Liver (tissue), 9 donors: ENCODE data around the gene IRF6. TPM values are rescaled to one million over a fixed set of nuclear protein-coding genes. Genes with fewer than 3 reads are reported as not detected.

Experiments
- DNase-seq: peaks from one replicate; pipeline ENCODE4 v3.0.0-alpha.2; 2017; ENCODE audit warnings: low spot score
- H3K27ac ChIP-seq, 2 donors: one replicate each; pipeline ENCODE4 v1.7.0; 2013; ENCODE audit warnings: inconsistent platforms in 2 of 2, low read length in 2 of 2, control low read depth in 1 of 2, low read depth in 1 of 2, mild to moderate bottlenecking in 1 of 2
- H3K27me3 ChIP-seq, 4 donors: one replicate each; pipeline versions ENCODE4 v1.6.1 to v1.7.0; 2013; ENCODE audit warnings: low read length in 3 of 4, inconsistent platforms in 1 of 4, mild to moderate bottlenecking in 1 of 4, moderate library complexity in 1 of 4; ENCODE audit not compliant: control insufficient read depth in 4 of 4, insufficient read depth in 4 of 4
- H3K36me3 ChIP-seq, 4 donors: one replicate each; pipeline versions ENCODE4 v1.6.1 to v1.7.0; 2013; ENCODE audit warnings: low read length in 3 of 4, mild to moderate bottlenecking in 3 of 4, low read depth in 1 of 4, moderate library complexity in 1 of 4; ENCODE audit not compliant: control insufficient read depth in 4 of 4, insufficient read depth in 3 of 4
- H3K4me1 ChIP-seq, 4 donors: one replicate each; pipeline versions ENCODE4 v1.6.1 to v1.7.0; 2013; ENCODE audit warnings: low read length in 3 of 4, mild to moderate bottlenecking in 3 of 4, moderate library complexity in 1 of 4; ENCODE audit not compliant: control insufficient read depth in 4 of 4, insufficient read depth in 4 of 4
- H3K4me3 ChIP-seq, 3 donors: one replicate each; pipeline versions ENCODE4 v1.6.1 to v1.7.0; 2013; ENCODE audit warnings: low read length in 3 of 3, control low read depth in 1 of 3, low read depth in 1 of 3, mild to moderate bottlenecking in 1 of 3
- H3K9ac ChIP-seq, 2 donors: one replicate each; pipeline ENCODE4 v1.7.0; 2013; ENCODE audit warnings: low read length in 2 of 2, mild to moderate bottlenecking in 2 of 2, moderate library complexity in 2 of 2, control low read depth in 1 of 2, low read depth in 1 of 2
- H3K9me3 ChIP-seq, 4 donors: one replicate each; pipeline versions ENCODE4 v1.6.1 to v1.7.0; 2013; ENCODE audit warnings: low read length in 3 of 4; ENCODE audit not compliant: control insufficient read depth in 4 of 4
- FOXA1 ChIP-seq: IDR thresholded peaks from 2 replicates; pipeline ENCODE4 v1.6.1; 2016; ENCODE audit warnings: antibody characterized with exemption
- FOXA2 ChIP-seq: IDR thresholded peaks from 2 replicates; pipeline ENCODE4 v1.6.1; 2016; ENCODE audit warnings: antibody characterized with exemption
- GABPA ChIP-seq, 2 donors: IDR thresholded peaks in 1 of 2; conservative IDR thresholded peaks in 1 of 2; 2 replicates each; pipeline ENCODE4 v1.6.1; 2016; ENCODE audit warnings: antibody characterized with exemption in 2 of 2, mild to moderate bottlenecking in 1 of 2, moderate library complexity in 1 of 2
- HNF4A ChIP-seq, 2 donors: conservative IDR thresholded peaks; 2 replicates each; pipeline ENCODE4 v1.6.1; 2016; ENCODE audit warnings: antibody characterized with exemption in 2 of 2, mild to moderate bottlenecking in 2 of 2
- HNF4G ChIP-seq: IDR thresholded peaks from 2 replicates; pipeline ENCODE4 v1.6.1; 2016; ENCODE audit warnings: antibody characterized with exemption
- JUND ChIP-seq, 2 donors: IDR thresholded peaks; 2 replicates each; pipeline ENCODE4 v1.6.1; 2016; ENCODE audit warnings: antibody characterized with exemption in 2 of 2
- MAX ChIP-seq: IDR thresholded peaks from 2 replicates; pipeline ENCODE4 v1.6.1; 2016; ENCODE audit warnings: antibody characterized with exemption
- NR2F2 ChIP-seq: IDR thresholded peaks from 2 replicates; pipeline ENCODE4 v1.6.1; 2016; ENCODE audit warnings: antibody characterized with exemption
- RAD21 ChIP-seq, 2 donors: IDR thresholded peaks; 2 replicates each; pipeline ENCODE4 v1.6.1; 2016; ENCODE audit warnings: antibody characterized with exemption in 2 of 2, mild to moderate bottlenecking in 2 of 2
- REST ChIP-seq: IDR thresholded peaks from 2 replicates; pipeline ENCODE4 v1.6.1; 2016; ENCODE audit warnings: antibody characterized with exemption, mild to moderate bottlenecking
- SP1 ChIP-seq: IDR thresholded peaks from 2 replicates; pipeline ENCODE4 v1.6.1; 2018; ENCODE audit warnings: antibody characterized with exemption, mild to moderate bottlenecking
- TAF1 ChIP-seq: conservative IDR thresholded peaks from 2 replicates; pipeline ENCODE4 v1.6.1; 2016; ENCODE audit warnings: antibody characterized with exemption, mild to moderate bottlenecking
- YY1 ChIP-seq: IDR thresholded peaks from 2 replicates; pipeline ENCODE4 v1.6.1; 2016; ENCODE audit warnings: antibody characterized with exemption, mild to moderate bottlenecking
- ZBTB33 ChIP-seq: IDR thresholded peaks from 2 replicates; pipeline ENCODE4 v1.6.1; 2016; ENCODE audit warnings: antibody characterized with exemption
- WGBS: extraction: QIAGEN DNeasy Blood & Tissue Kit; methylation state at CpG from one replicate; pipeline ENCODE4 v1.1.7; 2013; 5-methylcytosine and 5-hydroxymethylcytosine counted together
- polyA plus RNA-seq, 2 donors: library from polyadenylated mRNA; stranded (reverse) in 1 of 2; unstranded in 1 of 2; fragments of 200-250 nt in 1 of 2; fragments of >200 nt in 1 of 2; fragmentation: Nextera tagmentation in 1 of 2; extraction: Ambion mirVana in 1 of 2; gene quantifications; one replicate each; pipeline versions ENCODE4 v1.2.1 to v1.2.3, GENCODE V29; 2013 to 2015
- total RNA-seq, 2 donors: library from RNA; depleted of rRNA; stranded (reverse); fragments of >200 nt; gene quantifications; one replicate each; pipeline ENCODE4 v1.2.3, GENCODE V29; 2014
- TF ChIP-seq, protein P1 (sequence below): fragments of 150-350 bp; IDR thresholded peaks from 2 replicates; pipeline ENCODE4 v1.5.1; 2017; ENCODE audit warnings: improper control_type of control experiment, low read depth, low read length; ENCODE audit not compliant: missing input control
- donor health status: healthy.
- donor health status: healthy.
- donor health status: healthy.
- donor health status: healthy.
- donor health status: healthy.

The IRF6 gene
- total and polyA plus RNA-seq, 4 donors, result 0.51 to 29.3 (median 14.3) TPM

GRCh38 chr1:209748620-209749019 lies 57.3 kb downstream of the IRF6 start:
- TF ChIP-seq TAF1 (no peak), MAX (no peak), YY1 (no peak), JUND (IDR thresholded peaks at IDR 0.05) (no peak), FOXA2 (no peak), GABPA (IDR thresholded peaks at IDR 0.05 in 1 of 2, conservative IDR thresholded peaks at IDR 0.05 in 1 of 2) (no peak), SP1 (no peak), FOXA1 (no peak), RAD21 (IDR thresholded peaks at IDR 0.05) (no peak), REST (no peak)
- TF ChIP-seq, protein P1, sequence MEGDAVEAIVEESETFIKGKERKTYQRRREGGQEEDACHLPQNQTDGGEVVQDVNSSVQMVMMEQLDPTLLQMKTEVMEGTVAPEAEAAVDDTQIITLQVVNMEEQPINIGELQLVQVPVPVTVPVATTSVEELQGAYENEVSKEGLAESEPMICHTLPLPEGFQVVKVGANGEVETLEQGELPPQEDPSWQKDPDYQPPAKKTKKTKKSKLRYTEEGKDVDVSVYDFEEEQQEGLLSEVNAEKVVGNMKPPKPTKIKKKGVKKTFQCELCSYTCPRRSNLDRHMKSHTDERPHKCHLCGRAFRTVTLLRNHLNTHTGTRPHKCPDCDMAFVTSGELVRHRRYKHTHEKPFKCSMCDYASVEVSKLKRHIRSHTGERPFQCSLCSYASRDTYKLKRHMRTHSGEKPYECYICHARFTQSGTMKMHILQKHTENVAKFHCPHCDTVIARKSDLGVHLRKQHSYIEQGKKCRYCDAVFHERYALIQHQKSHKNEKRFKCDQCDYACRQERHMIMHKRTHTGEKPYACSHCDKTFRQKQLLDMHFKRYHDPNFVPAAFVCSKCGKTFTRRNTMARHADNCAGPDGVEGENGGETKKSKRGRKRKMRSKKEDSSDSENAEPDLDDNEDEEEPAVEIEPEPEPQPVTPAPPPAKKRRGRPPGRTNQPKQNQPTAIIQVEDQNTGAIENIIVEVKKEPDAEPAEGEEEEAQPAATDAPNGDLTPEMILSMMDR, result no peak
- Histone ChIP-seq H3K4me3 (no peak overlapping the region), H3K9ac (no peak overlapping the region), H3K4me1 (peaks cover 3 to 13% (median 9%) of the 10 kb centered on the region in 4 donors), H3K27ac (peak overlapping the region in 1 of 2 donors; percentile 80), H3K27me3 (no peaks in the 10 kb centered on the region), H3K9me3 (no peaks in the 10 kb centered on the region), H3K36me3 (no peaks in the 10 kb centered on the region)
- DNase-seq, result no peak
- 83% methylated on average over 4 of the region's 4 CpGs for whole genome bisulfite sequencing

DNA sequence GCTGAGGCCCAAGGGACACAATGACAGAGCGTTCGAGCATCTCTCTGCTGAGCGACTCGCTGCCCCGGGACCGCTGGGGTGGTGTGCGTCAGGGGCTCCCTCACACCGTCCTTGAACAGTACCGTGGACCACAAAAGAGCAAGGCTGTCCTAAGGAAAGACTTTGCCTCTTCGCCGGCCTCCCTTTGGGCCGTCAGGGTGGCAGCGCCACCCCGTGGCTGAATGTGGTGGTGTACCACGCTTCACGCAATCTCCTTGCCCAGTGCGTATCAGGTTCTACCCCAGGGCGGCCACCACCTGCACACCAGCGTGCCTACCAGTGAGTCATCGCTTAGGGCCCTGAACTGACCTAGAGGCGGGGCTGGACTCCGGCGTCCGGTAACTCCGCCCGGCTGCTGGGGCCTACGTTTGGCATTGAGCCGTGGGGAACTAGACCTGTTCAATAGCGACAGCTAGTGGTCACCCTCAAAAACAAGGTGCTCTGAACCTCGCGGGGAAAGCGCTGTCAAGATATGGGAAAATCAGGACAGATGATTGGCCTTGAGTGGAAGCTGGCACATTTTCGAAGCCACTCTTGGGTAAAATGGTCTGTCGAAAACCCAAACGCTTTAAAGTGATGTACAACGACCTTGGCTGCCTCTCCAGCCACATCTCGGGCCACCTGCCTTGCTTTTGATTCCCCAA lies 58.2 kb downstream of the IRF6 start:
- Histone ChIP-seq H3K27me3 (no peaks in the 10 kb centered on the region), H3K9ac (peak overlapping the region; percentile 57 to 84), H3K4me1 (peaks cover 3 to 22% (median 16%) of the 10 kb centered on the region in 4 donors), H3K27ac (peak overlapping the region; percentile 70 to 80), H3K4me3 (peak overlapping the region in 1 of 3 donors; percentile 7), H3K9me3 (no peaks in the 10 kb centered on the region), H3K36me3 (no peaks in the 10 kb centered on the region)
- 9% methylated on average over 37 of the region's 37 CpGs for WGBS
- DNase-seq, result peak; percentile 82
- TF ChIP-seq, protein P1, result peak; percentile 84
- TF ChIP-seq RAD21 (IDR thresholded peaks at IDR 0.05) (peak; percentile 97), NR2F2 (peak; percentile 23), TAF1 (no peak), SP1 (peak; percentile 86), JUND (IDR thresholded peaks at IDR 0.05) (peak; percentile 100), HNF4G (peak; percentile 48), ZBTB33 (peak; percentile 74), FOXA1 (no peak), MAX (peak; percentile 87), REST (peak; percentile 77), HNF4A (conservative IDR thresholded peaks at IDR 0.05) (peak; percentile 77 to 87), GABPA (IDR thresholded peaks at IDR 0.05 in 1 of 2, conservative IDR thresholded peaks at IDR 0.05 in 1 of 2) (peak in 1 of 2 donors; percentile 50)
